Tibial artery (tissue), 4 donors: Measurements from ENCODE around the gene NHLRC3.

ENCODE experiments used
- DNase-seq, 2 donors: peaks; one replicate each; pipeline ENCODE4 v3.0.0-alpha.2; 2019
- H3K27ac ChIP-seq, 2 donors: fragments of 200-600 bp; sonication (generic) in 1 of 2; 1 replicate in 1 of 2; 2 replicates in 1 of 2; pipeline ENCODE4 v1.5.1; 2018 to 2019; ENCODE audit warnings: mild to moderate bottlenecking in 1 of 2
- H3K27me3 ChIP-seq, 2 donors: fragments of 200-600 bp; sonication (generic) in 1 of 2; one replicate each; pipeline versions ENCODE4 v1.5.1 to v1.6.0; 2016 to 2019
- H3K36me3 ChIP-seq, 3 donors: fragments of 200-600 bp; sonication (generic) in 2 of 3; one replicate each; pipeline ENCODE4 v1.5.1; 2016 to 2019; ENCODE audit warnings: mild to moderate bottlenecking in 2 of 3
- H3K4me1 ChIP-seq, 4 donors: fragments of 200-600 bp; sonication (generic) in 2 of 4; 1 replicate in 3 of 4; 2 replicates in 1 of 4; pipeline ENCODE4 v1.5.1; 2016 to 2019
- H3K4me3 ChIP-seq, 2 donors: fragments of 200-600 bp; sonication (generic) in 1 of 2; 1 replicate in 1 of 2; 2 replicates in 1 of 2; pipeline ENCODE4 v1.5.1; 2018 to 2019; ENCODE audit warnings: mild to moderate bottlenecking in 2 of 2
- H3K9me3 ChIP-seq, 3 donors: fragments of 200-600 bp; sonication (generic) in 1 of 3; one replicate each; pipeline ENCODE4 v1.5.1; 2016 to 2019
- intact Hi-C: fragments of 100-400 bp; cut with DNase I; formaldehyde crosslinking; loops from one replicate; pipeline ENCODE4 v1.15.0; 2023; ENCODE audit warnings: low total_unique reads
- TF ChIP-seq, protein P1 (sequence below), 2 experiments: fragments of 200-600 bp in 1 of 2; fragments of 450-650 bp in 1 of 2; IDR thresholded peaks; one replicate each; pipeline ENCODE4 v1.5.1; 2017 to 2019; ENCODE audit warnings: antibody characterized with exemption in 2 of 2, mild to moderate bottlenecking in 1 of 2, moderate library complexity in 1 of 2

Gene NHLRC3

DNA sequence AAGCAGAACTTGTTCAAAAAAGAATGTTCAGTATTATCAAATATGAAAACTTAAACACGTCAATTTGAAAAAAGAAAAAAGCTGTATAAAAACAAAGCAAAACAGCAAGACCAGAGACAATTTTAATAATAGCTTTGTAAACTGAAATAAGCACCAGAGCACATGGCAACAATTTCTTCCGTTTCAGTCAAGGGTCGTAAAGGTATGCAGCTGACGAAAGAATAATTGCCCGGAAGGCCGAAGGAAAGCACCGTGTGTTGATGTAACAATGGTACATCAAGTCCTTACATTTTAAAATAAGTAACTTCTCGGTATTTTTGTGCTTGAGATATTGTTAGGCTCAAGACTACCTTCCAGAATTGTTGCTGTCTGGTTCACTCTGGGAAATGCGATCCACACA, 2.0 kb upstream of the NHLRC3 start:
- Histone ChIP-seq H3K36me3 (no peaks in the 10 kb centered on the region), H3K27me3 (no peaks in the 10 kb centered on the region), H3K4me1 (peaks cover 0 to 55% (median 28%) of the 10 kb centered on the region in 4 donors), H3K27ac (no peak overlapping the region), H3K4me3 (peak overlapping the region; percentile 75 to 92), H3K9me3 (no peaks in the 10 kb centered on the region)
- TF ChIP-seq, protein P1, sequence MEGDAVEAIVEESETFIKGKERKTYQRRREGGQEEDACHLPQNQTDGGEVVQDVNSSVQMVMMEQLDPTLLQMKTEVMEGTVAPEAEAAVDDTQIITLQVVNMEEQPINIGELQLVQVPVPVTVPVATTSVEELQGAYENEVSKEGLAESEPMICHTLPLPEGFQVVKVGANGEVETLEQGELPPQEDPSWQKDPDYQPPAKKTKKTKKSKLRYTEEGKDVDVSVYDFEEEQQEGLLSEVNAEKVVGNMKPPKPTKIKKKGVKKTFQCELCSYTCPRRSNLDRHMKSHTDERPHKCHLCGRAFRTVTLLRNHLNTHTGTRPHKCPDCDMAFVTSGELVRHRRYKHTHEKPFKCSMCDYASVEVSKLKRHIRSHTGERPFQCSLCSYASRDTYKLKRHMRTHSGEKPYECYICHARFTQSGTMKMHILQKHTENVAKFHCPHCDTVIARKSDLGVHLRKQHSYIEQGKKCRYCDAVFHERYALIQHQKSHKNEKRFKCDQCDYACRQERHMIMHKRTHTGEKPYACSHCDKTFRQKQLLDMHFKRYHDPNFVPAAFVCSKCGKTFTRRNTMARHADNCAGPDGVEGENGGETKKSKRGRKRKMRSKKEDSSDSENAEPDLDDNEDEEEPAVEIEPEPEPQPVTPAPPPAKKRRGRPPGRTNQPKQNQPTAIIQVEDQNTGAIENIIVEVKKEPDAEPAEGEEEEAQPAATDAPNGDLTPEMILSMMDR (IDR thresholded peaks at IDR 0.05) = no peak
- intact Hi-C loops = no loop called here
- DNase-seq = no peak

DNA sequence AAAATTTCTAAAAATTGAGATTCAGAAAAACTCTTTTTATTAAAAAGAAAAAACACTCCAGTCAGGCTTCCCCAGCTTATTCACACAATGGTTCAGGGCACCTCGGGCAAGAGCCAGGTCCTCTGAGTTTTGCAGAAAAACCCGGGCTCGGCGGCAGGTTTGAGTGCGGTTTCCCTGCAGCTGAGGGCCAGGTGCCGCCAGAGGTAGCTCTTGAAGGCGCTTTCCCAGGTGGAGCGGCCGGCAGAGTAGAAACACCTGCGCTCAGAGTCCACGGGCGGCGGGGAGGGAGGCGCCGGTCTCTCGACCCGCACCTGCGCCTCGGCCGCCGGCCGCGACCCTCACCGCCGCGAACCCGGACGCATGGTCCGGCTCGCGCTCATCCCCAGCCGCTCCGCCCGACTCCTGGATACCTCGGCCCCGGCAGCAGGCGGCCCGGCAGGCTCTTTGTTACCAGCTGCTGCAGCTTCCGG, 811 bp upstream of the NHLRC3 start:
- intact Hi-C loops = no loop called here
- TF ChIP-seq, protein P1 (IDR thresholded peaks at IDR 0.05) = no peak
- peaks cover 0 to 56% (median 26%) of the 10 kb centered on the region in 4 donors for H3K4me1 ChIP-seq

DNA sequence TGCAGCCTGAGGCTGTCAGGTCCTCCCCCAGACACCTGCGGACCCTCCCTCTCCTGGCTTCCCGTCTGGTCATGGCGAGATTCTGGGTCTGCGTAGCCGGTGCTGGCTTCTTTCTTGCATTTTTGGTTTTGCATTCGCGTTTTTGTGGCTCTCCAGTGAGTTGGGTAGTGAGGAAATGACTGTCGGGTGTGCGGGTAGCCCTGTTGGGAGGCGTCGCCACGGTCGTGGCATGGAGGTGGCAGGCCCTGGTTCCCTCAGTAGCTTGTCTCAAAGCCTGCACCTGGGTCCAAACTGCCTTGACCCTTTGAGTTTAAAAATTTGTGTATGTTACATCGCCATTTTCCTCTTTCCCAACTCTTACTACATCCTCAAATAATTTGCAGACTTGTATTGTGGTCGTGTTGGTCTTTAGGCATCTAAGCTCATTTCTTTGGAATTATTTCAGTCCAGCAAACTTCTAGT, 344 bp downstream of the NHLRC3 start:
- peak overlapping the region; percentile 75 to 92 for H3K4me3 ChIP-seq
- DNase-seq = no peak
- intact Hi-C loops = no loop called here
- H3K27me3 ChIP-seq = no peaks in the 10 kb centered on the region
- TF ChIP-seq, protein P1 (IDR thresholded peaks at IDR 0.05) = no peak
- peak overlapping the region; percentile 78 to 84 for H3K27ac ChIP-seq
- H3K36me3 ChIP-seq = peaks cover 0 to 3% (median 0%) of the 10 kb centered on the region in 3 donors
- no peaks in the 10 kb centered on the region for H3K9me3 ChIP-seq
- peaks cover 0 to 56% (median 26%) of the 10 kb centered on the region in 4 donors for H3K4me1 ChIP-seq

More for the DNA sequence above, 811 bp upstream of the NHLRC3 start:
- Histone ChIP-seq H3K4me3 (peak overlapping the region; percentile 75 to 92), H3K27ac (peak overlapping the region; percentile 78 to 84), H3K27me3 (no peaks in the 10 kb centered on the region), H3K36me3 (no peaks in the 10 kb centered on the region), H3K9me3 (no peaks in the 10 kb centered on the region)
- DNase-seq = peak in 1 of 2 donors; percentile 24

DNA sequence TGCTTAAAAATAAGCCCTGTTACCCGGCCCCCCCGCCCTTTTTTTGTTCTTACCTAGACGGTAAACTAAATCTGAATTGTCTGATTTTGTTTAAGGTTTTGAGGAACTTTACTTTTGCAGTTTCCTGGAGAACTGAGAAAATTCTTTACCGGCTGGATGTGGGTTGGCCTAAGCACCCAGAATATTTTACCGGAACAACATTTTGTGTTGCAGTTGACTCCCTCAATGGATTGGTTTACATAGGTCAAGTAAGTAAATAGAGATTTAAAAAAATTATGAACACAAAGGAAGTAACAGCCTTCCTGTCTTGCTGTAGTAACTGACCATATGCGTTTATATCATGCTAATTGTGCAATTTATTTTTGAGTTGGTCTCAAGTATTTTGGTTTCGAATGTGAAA, 785 bp downstream of the NHLRC3 start:
- intact Hi-C loops = no loop called here

DNA sequence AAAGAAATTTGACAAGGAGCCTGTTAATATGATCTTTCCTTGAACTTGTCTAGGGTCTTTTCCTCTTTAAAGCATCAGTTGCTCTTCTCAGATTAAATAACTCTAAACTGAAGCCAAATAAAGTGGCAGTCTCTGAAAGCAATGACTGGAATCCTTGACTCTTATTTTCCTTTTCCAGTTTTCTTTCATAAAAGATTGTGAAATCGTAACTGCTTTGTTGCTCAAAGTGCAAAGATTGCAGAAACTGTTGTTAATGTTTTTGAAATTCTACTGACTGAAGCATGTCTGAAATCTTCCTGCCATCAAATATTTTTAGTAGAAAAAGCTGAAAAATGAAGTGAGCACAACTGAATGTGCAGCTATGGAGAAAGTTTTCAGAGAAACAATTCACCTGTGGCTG, 1.9 kb downstream of the NHLRC3 start:
- H3K27ac ChIP-seq = no peak overlapping the region
- no peaks in the 10 kb centered on the region for H3K27me3 ChIP-seq
- no peak for DNase-seq
- no peak overlapping the region for H3K4me3 ChIP-seq
- H3K36me3 ChIP-seq = peaks cover 0 to 12% (median 7%) of the 10 kb centered on the region in 3 donors
- TF ChIP-seq, protein P1 (IDR thresholded peaks at IDR 0.05) = no peak
- intact Hi-C loops = no loop called here
- H3K9me3 ChIP-seq = no peaks in the 10 kb centered on the region
- H3K4me1 ChIP-seq = peaks cover 0 to 43% (median 19%) of the 10 kb centered on the region in 4 donors

More for the DNA sequence above, 785 bp downstream of the NHLRC3 start:
- no peaks in the 10 kb centered on the region for H3K9me3 ChIP-seq
- H3K27me3 ChIP-seq = no peaks in the 10 kb centered on the region
- peak overlapping the region; percentile 75 to 92 for H3K4me3 ChIP-seq
- H3K36me3 ChIP-seq = peaks cover 0 to 3% (median under 1%) of the 10 kb centered on the region in 3 donors
- no peak for DNase-seq
- peak overlapping the region; percentile 78 to 84 for H3K27ac ChIP-seq
- peaks cover 0 to 55% (median 26%) of the 10 kb centered on the region in 4 donors for H3K4me1 ChIP-seq
- TF ChIP-seq, protein P1 (IDR thresholded peaks at IDR 0.05) = no peak
